Thyroid gland (tissue), 4 donors: Measurements from ENCODE around the gene RPL28.

Experiments used
- POLR2A ChIP-seq, 2 donors: fragments of 450-650 bp; IDR thresholded peaks; one replicate each; pipeline ENCODE4 v1.6.1; 2017; ENCODE audit warnings: antibody characterized with exemption in 2 of 2, mild to moderate bottlenecking in 2 of 2, moderate library complexity in 1 of 2
- TF ChIP-seq, protein P1 (sequence below), 6 experiments: fragments of 200-600 bp in 3 of 6; fragments of 450-650 bp in 3 of 6; sonication (generic) in 3 of 6; IDR thresholded peaks; one replicate each; pipeline ENCODE4 v1.5.1; 2016 to 2019; ENCODE audit warnings: antibody characterized with exemption in 6 of 6, mild to moderate bottlenecking in 2 of 6, inconsistent platforms in 1 of 6, moderate library complexity in 1 of 6

GRCh38 chr19:55354698-55355212 lies 31.0 kb upstream of the RPL28 start, which contains the start of gene COX6B2:
- TF ChIP-seq, protein P1, sequence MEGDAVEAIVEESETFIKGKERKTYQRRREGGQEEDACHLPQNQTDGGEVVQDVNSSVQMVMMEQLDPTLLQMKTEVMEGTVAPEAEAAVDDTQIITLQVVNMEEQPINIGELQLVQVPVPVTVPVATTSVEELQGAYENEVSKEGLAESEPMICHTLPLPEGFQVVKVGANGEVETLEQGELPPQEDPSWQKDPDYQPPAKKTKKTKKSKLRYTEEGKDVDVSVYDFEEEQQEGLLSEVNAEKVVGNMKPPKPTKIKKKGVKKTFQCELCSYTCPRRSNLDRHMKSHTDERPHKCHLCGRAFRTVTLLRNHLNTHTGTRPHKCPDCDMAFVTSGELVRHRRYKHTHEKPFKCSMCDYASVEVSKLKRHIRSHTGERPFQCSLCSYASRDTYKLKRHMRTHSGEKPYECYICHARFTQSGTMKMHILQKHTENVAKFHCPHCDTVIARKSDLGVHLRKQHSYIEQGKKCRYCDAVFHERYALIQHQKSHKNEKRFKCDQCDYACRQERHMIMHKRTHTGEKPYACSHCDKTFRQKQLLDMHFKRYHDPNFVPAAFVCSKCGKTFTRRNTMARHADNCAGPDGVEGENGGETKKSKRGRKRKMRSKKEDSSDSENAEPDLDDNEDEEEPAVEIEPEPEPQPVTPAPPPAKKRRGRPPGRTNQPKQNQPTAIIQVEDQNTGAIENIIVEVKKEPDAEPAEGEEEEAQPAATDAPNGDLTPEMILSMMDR (IDR thresholded peaks at IDR 0.05): no peak
- no peak for TF ChIP-seq POLR2A (IDR thresholded peaks at IDR 0.05)
